Aorta (tissue), 5 donors: Measurements from ENCODE around the gene SMAP1. TPM values are rescaled to one million over a fixed set of nuclear protein-coding genes. Genes with fewer than 3 reads are reported as not detected.

Experiments used
- ATAC-seq: fragments of 200-7000 bp; cut with Tn5 transposase; one replicate; pipeline ENCODE4 v1.9.1; 2022; ENCODE audit warnings: moderate library complexity; ENCODE audit not compliant: low FRiP score
- DNase-seq, 2 donors: peaks; one replicate each; pipeline ENCODE4 v3.0.0-alpha.2; 2020
- H3K27ac ChIP-seq, 2 donors: one replicate each; pipeline ENCODE4 v1.5.1; 2013; ENCODE audit warnings: low read length in 2 of 2, mild to moderate bottlenecking in 2 of 2, moderate library complexity in 2 of 2, control low read depth in 1 of 2, inconsistent platforms in 1 of 2, low read depth in 1 of 2
- H3K27me3 ChIP-seq, 2 donors: one replicate each; pipeline ENCODE4 v1.6.1; 2013; ENCODE audit warnings: control low read depth in 1 of 2, low read length in 1 of 2, mild to moderate bottlenecking in 1 of 2, moderate library complexity in 1 of 2; ENCODE audit not compliant: insufficient read depth in 2 of 2, control insufficient read depth in 1 of 2
- H3K36me3 ChIP-seq, 2 donors: one replicate each; pipeline ENCODE4 v1.6.1; 2013; ENCODE audit warnings: control low read depth in 1 of 2, low read length in 1 of 2, mild to moderate bottlenecking in 1 of 2; ENCODE audit not compliant: insufficient read depth in 2 of 2, control insufficient read depth in 1 of 2
- H3K4me1 ChIP-seq, 2 donors: one replicate each; pipeline ENCODE4 v1.6.1; 2013; ENCODE audit warnings: low read length in 2 of 2, control low read depth in 1 of 2, mild to moderate bottlenecking in 1 of 2, moderate library complexity in 1 of 2; ENCODE audit not compliant: insufficient read depth in 2 of 2, control insufficient read depth in 1 of 2
- H3K4me3 ChIP-seq, 2 donors: one replicate each; pipeline ENCODE4 v1.5.1; 2013; ENCODE audit warnings: low read length in 2 of 2, control low read depth in 1 of 2, mild to moderate bottlenecking in 1 of 2
- H3K9me3 ChIP-seq: one replicate; pipeline ENCODE4 v1.6.1; 2013; ENCODE audit warnings: mild to moderate bottlenecking, low read length; ENCODE audit not compliant: control insufficient read depth
- WGBS, 2 donors: extraction: QIAGEN DNeasy Blood & Tissue Kit; methylation state at CpG; one replicate each; pipeline ENCODE4 v1.1.7; 2013; 5-methylcytosine and 5-hydroxymethylcytosine counted together
- intact Hi-C, 2 donors: fragments of 100-400 bp; cut with DNase I; formaldehyde crosslinking; loops; one replicate each; pipeline versions ENCODE4 v1.14.2 to v1.15.0; 2022
- polyA plus RNA-seq, 2 donors: library from polyadenylated mRNA; stranded (reverse); fragments of 200-250 nt; gene quantifications; one replicate each; pipeline ENCODE4 v1.2.3, GENCODE V29; 2013
- total RNA-seq, 2 donors: library from RNA; stranded (reverse); fragmentation: NEBNext Ultra II Directional; extraction: Animal tissue kit (Norgen Biotek cat#: 25700); gene quantifications; one replicate each; pipeline ENCODE4 v1.2.1, GENCODE V29; 2021
- donor health status: healthy with polysubstance abuse.
- donor health status: Bipolar disorder and iron deficiency.
- donor health status: DM: no; HTN: no; CAD: no.
- donor health status: DM: no; HTN: no; CAD: no.
- donor health status: DM: yes; HTN: yes; CAD: no.

SMAP1 gene
- total and polyA plus RNA-seq, 4 donors, result 11.6 to 24.7 (median 21.6) TPM

GRCh38 chr6:70831427-70831826, 163.7 kb downstream of the SMAP1 start:
- no peak overlapping the region for H3K4me3 ChIP-seq
- 98% methylated on average over 3 of the region's 3 CpGs for WGBS, 2 donors
- intact Hi-C loops, result no loop called here

GRCh38 chr6:70834520-70834919, 166.8 kb downstream of the SMAP1 start:
- DNase-seq (no peak), ATAC-seq (no peak)
- WGBS, 2 donors, result 13 to 16% methylated on average over 2 of the region's 2 CpGs
- no peak overlapping the region for H3K27ac ChIP-seq
- H3K9me3 ChIP-seq, result no peaks in the 10 kb centered on the region
- H3K4me3 ChIP-seq, result no peak overlapping the region
- no peaks in the 10 kb centered on the region for H3K4me1 ChIP-seq
- intact Hi-C loops, result no loop called here
- no peaks in the 10 kb centered on the region for H3K27me3 ChIP-seq
- no peaks in the 10 kb centered on the region for H3K36me3 ChIP-seq

More at GRCh38 chr6:70831427-70831826, 163.7 kb downstream of the SMAP1 start:
- no peaks in the 10 kb centered on the region for H3K36me3 ChIP-seq
- no peaks in the 10 kb centered on the region for H3K27me3 ChIP-seq
- DNase-seq (no peak), ATAC-seq (no peak)
- H3K9me3 ChIP-seq, result no peaks in the 10 kb centered on the region
- H3K4me1 ChIP-seq, result no peaks in the 10 kb centered on the region
- no peak overlapping the region for H3K27ac ChIP-seq

- intact Hi-C loops, result no loop called here
- Histone ChIP-seq H3K36me3 (no peaks in the 10 kb centered on the region), H3K27me3 (no peaks in the 10 kb centered on the region), H3K4me1 (no peaks in the 10 kb centered on the region), H3K4me3 (no peak overlapping the region), H3K27ac (no peak overlapping the region), H3K9me3 (no peaks in the 10 kb centered on the region)
- no peak for DNase-seq
- 86 to 87% methylated on average over 2 of the region's 2 CpGs for WGBS, 2 donors
- no peak for ATAC-seq
Measured at GRCh38 chr6:70838907-70839285, 171.2 kb downstream of the SMAP1 start.

- ATAC-seq (no peak), DNase-seq (no peak)
- H3K27me3 ChIP-seq, result no peaks in the 10 kb centered on the region
- H3K27ac ChIP-seq, result no peak overlapping the region
- no peaks in the 10 kb centered on the region for H3K36me3 ChIP-seq
- WGBS, 2 donors, result 93% methylated on average over 7 of the region's 7 CpGs
- intact Hi-C loops, result no loop called here
- no peaks in the 10 kb centered on the region for H3K4me1 ChIP-seq
- no peaks in the 10 kb centered on the region for H3K9me3 ChIP-seq
- no peak overlapping the region for H3K4me3 ChIP-seq
Measured at GRCh38 chr6:70839286-70840266, 171.9 kb downstream of the SMAP1 start.

- Histone ChIP-seq H3K4me3 (no peak overlapping the region), H3K36me3 (peaks cover 0 to 1% of the 10 kb centered on the region in 2 donors), H3K27ac (no peak overlapping the region), H3K4me1 (no peaks in the 10 kb centered on the region), H3K27me3 (no peaks in the 10 kb centered on the region), H3K9me3 (no peaks in the 10 kb centered on the region)
- DNase-seq, result no peak
- ATAC-seq, result no peak
- intact Hi-C loops, result no loop called here
- WGBS, 2 donors, result 95 to 96% methylated on average over 8 of the region's 8 CpGs
Measured at GRCh38 chr6:70841112-70841511, 173.4 kb downstream of the SMAP1 start.

- H3K4me3 ChIP-seq, result no peak overlapping the region
- no peak for DNase-seq
- H3K4me1 ChIP-seq, result no peaks in the 10 kb centered on the region
- intact Hi-C loops, result no loop called here
- no peak overlapping the region for H3K27ac ChIP-seq
- H3K9me3 ChIP-seq, result no peaks in the 10 kb centered on the region
- peaks cover 0 to 1% of the 10 kb centered on the region in 2 donors for H3K36me3 ChIP-seq
- no peak for ATAC-seq
- 89 to 94% methylated on average over 8 of the region's 8 CpGs for WGBS, 2 donors
- H3K27me3 ChIP-seq, result no peaks in the 10 kb centered on the region
Measured at GRCh38 chr6:70842541-70842940, 174.9 kb downstream of the SMAP1 start.

- no peak for ATAC-seq
- Histone ChIP-seq H3K4me1 (no peaks in the 10 kb centered on the region), H3K27me3 (no peaks in the 10 kb centered on the region), H3K4me3 (no peak overlapping the region), H3K36me3 (peaks cover 0 to 1% of the 10 kb centered on the region in 2 donors), H3K9me3 (no peaks in the 10 kb centered on the region), H3K27ac (no peak overlapping the region)
- intact Hi-C loops, result no loop called here
- DNase-seq, result no peak
- WGBS, 2 donors, result 92% methylated on average over 4 of the region's 4 CpGs
Measured at GRCh38 chr6:70843328-70843918, 175.7 kb downstream of the SMAP1 start.

- Histone ChIP-seq H3K4me3 (no peak overlapping the region), H3K36me3 (peaks cover 0 to 1% of the 10 kb centered on the region in 2 donors), H3K4me1 (peaks cover 0 to 3% of the 10 kb centered on the region in 2 donors), H3K27ac (no peak overlapping the region), H3K9me3 (no peaks in the 10 kb centered on the region), H3K27me3 (no peaks in the 10 kb centered on the region)
- no peak for ATAC-seq
- 96 to 99% methylated on average over 1 of the region's 1 CpG for WGBS, 2 donors
- no peak for DNase-seq
- intact Hi-C loops, result no loop called here
Measured at GRCh38 chr6:70844301-70844700, 176.6 kb downstream of the SMAP1 start.
